Measurements from ENCODE around the gene TLE3. TPM values are rescaled to one million over a fixed set of nuclear protein-coding genes. Genes with fewer than 3 reads are reported as not detected.
A peak's percentile ranks its signal among the peaks of the same experiment; 100 is the strongest.

TLE3 gene
- total and polyA plus RNA-seq, 2 of the 13 experiments (the other 11 are each of a cell fraction or from before 2014, with no cell fraction given) = 11.9 to 13.8 TPM

DNA sequence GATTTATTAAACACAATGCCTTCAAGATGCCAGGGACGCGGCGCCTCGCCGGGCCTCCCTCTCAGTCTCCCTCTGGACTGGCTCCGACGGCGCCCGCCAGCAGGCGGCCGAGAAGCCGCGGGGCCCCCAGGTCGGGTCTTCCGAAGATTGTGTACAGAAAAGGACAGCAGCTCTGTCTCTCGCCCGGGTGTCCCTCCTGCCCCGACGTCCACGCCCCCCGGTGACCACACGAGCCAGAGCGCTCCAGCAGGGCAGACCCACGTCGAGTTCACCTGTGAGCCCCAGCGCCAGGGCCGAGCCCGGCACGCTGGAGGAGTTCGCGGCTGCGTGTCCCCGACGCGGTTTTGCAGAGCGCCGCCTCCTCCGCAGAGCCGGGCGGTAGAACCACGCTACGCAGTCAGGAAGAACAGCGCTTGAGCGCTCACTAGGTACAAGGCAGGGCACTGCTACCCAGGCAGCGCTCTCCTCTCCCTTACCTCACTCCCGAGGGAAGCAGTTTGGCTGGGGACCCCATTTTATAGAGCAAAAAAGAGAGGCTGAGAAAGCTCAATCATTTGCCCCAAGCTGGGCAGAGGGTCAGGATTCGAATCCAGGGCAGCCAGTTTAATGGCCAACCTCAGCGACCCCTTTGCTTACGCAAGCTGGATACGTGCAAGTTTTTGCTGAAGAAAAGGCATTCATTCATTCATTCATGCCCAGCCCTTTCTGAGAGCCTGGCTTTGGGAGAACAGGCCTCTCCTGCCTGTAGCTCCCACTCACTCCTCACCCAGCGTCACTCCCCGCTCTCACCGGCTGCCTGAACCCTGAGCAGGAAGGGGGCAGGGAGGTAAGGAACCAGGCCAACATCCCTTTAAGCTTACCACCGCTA is 3.0 kb upstream of the TLE3 start (continued):
- TF ChIP-seq, protein P1, sequence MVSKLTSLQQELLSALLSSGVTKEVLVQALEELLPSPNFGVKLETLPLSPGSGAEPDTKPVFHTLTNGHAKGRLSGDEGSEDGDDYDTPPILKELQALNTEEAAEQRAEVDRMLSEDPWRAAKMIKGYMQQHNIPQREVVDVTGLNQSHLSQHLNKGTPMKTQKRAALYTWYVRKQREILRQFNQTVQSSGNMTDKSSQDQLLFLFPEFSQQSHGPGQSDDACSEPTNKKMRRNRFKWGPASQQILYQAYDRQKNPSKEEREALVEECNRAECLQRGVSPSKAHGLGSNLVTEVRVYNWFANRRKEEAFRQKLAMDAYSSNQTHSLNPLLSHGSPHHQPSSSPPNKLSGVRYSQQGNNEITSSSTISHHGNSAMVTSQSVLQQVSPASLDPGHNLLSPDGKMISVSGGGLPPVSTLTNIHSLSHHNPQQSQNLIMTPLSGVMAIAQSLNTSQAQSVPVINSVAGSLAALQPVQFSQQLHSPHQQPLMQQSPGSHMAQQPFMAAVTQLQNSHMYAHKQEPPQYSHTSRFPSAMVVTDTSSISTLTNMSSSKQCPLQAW (CRISPR knock-in tag; IDR thresholded peaks at IDR 0.05) = no peak
- TF ChIP-seq RNF2 (conservative IDR thresholded peaks at IDR 0.05; ENCODE audit: low read depth) = peak; percentile 68; the same call in 1 of the 2 replicates
- TF ChIP-seq ZNF782 (CRISPR knock-in tag; IDR thresholded peaks at IDR 0.05; ENCODE audit: borderline replicate concordance) = 0 out of 2 replicates have a peak, but pooled peaks have one; percentile 37
- 0 out of 2 replicates have a peak, but pooled peaks have one; percentile 32 for TF ChIP-seq BORCS8-MEF2B (CRISPR knock-in tag; IDR thresholded peaks at IDR 0.05)
- TF ChIP-seq, protein P2, sequence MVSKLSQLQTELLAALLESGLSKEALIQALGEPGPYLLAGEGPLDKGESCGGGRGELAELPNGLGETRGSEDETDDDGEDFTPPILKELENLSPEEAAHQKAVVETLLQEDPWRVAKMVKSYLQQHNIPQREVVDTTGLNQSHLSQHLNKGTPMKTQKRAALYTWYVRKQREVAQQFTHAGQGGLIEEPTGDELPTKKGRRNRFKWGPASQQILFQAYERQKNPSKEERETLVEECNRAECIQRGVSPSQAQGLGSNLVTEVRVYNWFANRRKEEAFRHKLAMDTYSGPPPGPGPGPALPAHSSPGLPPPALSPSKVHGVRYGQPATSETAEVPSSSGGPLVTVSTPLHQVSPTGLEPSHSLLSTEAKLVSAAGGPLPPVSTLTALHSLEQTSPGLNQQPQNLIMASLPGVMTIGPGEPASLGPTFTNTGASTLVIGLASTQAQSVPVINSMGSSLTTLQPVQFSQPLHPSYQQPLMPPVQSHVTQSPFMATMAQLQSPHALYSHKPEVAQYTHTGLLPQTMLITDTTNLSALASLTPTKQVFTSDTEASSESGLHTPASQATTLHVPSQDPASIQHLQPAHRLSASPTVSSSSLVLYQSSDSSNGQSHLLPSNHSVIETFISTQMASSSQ (IDR thresholded peaks at IDR 0.05; ENCODE audit: low read depth) = no peak
- TF ChIP-seq, protein P2 (CRISPR knock-in tag; IDR thresholded peaks at IDR 0.05; ENCODE audit: borderline replicate concordance) = peak; percentile 54; the same call in 1 of the 2 replicates
- TF ChIP-seq ZMAT3 (CRISPR knock-in tag; conservative IDR thresholded peaks at IDR 0.05) = 0 out of 2 replicates have a peak, but pooled peaks have one; percentile 24
- peak; percentile 60; the same call in 1 of the 2 replicates for TF ChIP-seq ZNF768 (CRISPR knock-in tag; IDR thresholded peaks at IDR 0.05)
- TF ChIP-seq HNRNPLL (IDR thresholded peaks at IDR 0.05; ENCODE audit: low read depth, low read length, poor library complexity, severe bottlenecking) = peak; percentile 84
- TF ChIP-seq KDM5B (CRISPR knock-in tag; IDR thresholded peaks at IDR 0.05; ENCODE audit: borderline replicate concordance) = 0 out of 2 replicates have a peak, but pooled peaks have one; percentile 28
- no peak for TF ChIP-seq ZNF660 (CRISPR knock-in tag; IDR thresholded peaks at IDR 0.05; ENCODE audit: borderline replicate concordance, low read depth)
- TF ChIP-seq MYNN (CRISPR knock-in tag; IDR thresholded peaks at IDR 0.05; ENCODE audit: low read depth) = no peak
- peak; percentile 29 for TF ChIP-seq XRCC5 (optimal IDR thresholded peaks at IDR 0.05; ENCODE audit: low read length)
- no peak for TF ChIP-seq STAT5B (CRISPR knock-in tag; IDR thresholded peaks at IDR 0.05)
- TF ChIP-seq PITX1 (CRISPR knock-in tag; IDR thresholded peaks at IDR 0.05) = peak; percentile 11; the same call in 1 of the 2 replicates
- TF ChIP-seq, protein P3, sequence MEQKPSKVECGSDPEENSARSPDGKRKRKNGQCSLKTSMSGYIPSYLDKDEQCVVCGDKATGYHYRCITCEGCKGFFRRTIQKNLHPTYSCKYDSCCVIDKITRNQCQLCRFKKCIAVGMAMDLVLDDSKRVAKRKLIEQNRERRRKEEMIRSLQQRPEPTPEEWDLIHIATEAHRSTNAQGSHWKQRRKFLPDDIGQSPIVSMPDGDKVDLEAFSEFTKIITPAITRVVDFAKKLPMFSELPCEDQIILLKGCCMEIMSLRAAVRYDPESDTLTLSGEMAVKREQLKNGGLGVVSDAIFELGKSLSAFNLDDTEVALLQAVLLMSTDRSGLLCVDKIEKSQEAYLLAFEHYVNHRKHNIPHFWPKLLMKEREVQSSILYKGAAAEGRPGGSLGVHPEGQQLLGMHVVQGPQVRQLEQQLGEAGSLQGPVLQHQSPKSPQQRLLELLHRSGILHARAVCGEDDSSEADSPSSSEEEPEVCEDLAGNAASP (CRISPR knock-in tag; IDR thresholded peaks at IDR 0.05; ENCODE audit: borderline replicate concordance) = 0 out of 2 replicates have a peak, but pooled peaks have one; percentile 23
- TF ChIP-seq ZNF552 (CRISPR knock-in tag; IDR thresholded peaks at IDR 0.05; ENCODE audit: borderline replicate concordance) = no peak
- TF ChIP-seq, protein P4, sequence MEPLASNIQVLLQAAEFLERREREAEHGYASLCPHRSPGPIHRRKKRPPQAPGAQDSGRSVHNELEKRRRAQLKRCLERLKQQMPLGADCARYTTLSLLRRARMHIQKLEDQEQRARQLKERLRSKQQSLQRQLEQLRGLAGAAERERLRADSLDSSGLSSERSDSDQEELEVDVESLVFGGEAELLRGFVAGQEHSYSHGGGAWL (CRISPR knock-in tag; IDR thresholded peaks at IDR 0.05) = peak; percentile 61; the same call in 1 of the 2 replicates
- TF ChIP-seq, protein P5, sequence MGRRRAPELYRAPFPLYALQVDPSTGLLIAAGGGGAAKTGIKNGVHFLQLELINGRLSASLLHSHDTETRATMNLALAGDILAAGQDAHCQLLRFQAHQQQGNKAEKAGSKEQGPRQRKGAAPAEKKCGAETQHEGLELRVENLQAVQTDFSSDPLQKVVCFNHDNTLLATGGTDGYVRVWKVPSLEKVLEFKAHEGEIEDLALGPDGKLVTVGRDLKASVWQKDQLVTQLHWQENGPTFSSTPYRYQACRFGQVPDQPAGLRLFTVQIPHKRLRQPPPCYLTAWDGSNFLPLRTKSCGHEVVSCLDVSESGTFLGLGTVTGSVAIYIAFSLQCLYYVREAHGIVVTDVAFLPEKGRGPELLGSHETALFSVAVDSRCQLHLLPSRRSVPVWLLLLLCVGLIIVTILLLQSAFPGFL (CRISPR knock-in tag; IDR thresholded peaks at IDR 0.05) = no peak
